Esophagus squamous epithelium (tissue), 5 donors: ENCODE measurements around the gene SLC66A3. TPM values are rescaled to one million over a fixed set of nuclear protein-coding genes. Genes with fewer than 3 reads are reported as not detected.

ENCODE experiments used
- DNase-seq: peaks from one replicate; lab custom pipeline; 2025; lab: John Stamatoyannopoulos, UW
- H3K27ac ChIP-seq, 4 donors: fragments of 200-600 bp; sonication (generic); one replicate each; pipeline ENCODE4 v1.5.1; 2016 to 2019; ENCODE audit warnings: mild to moderate bottlenecking in 1 of 4
- H3K27me3 ChIP-seq, 4 donors: fragments of 200-600 bp; sonication (generic); 1 replicate in 3 of 4; 2 replicates in 1 of 4; pipeline versions ENCODE4 v1.5.1 to v1.6.0; 2017 to 2021; ENCODE audit warnings: antibody characterized with exemption in 1 of 4
- H3K36me3 ChIP-seq, 3 donors: fragments of 200-600 bp; sonication (generic); one replicate each; pipeline ENCODE4 v1.5.1; 2016 to 2019
- H3K4me1 ChIP-seq, 3 donors: fragments of 200-600 bp; sonication (generic); one replicate each; pipeline ENCODE4 v1.5.1; 2017 to 2019
- H3K4me3 ChIP-seq, 4 donors: fragments of 200-600 bp; sonication (generic); 1 replicate in 3 of 4; 2 replicates in 1 of 4; pipeline ENCODE4 v1.5.1; 2016 to 2019; ENCODE audit warnings: mild to moderate bottlenecking in 2 of 4, moderate library complexity in 1 of 4
- H3K9me3 ChIP-seq, 3 donors: fragments of 200-600 bp; sonication (generic); one replicate each; pipeline ENCODE4 v1.5.1; 2016 to 2019
- CTCF ChIP-seq, 6 experiments: fragments of 450-650 bp in 4 of 6; fragments of 200-600 bp in 2 of 6; sonication (generic) in 2 of 6; IDR thresholded peaks; one replicate each; pipeline ENCODE4 v1.5.1; 2016 to 2019; ENCODE audit warnings: antibody characterized with exemption in 6 of 6, mild to moderate bottlenecking in 4 of 6, moderate library complexity in 4 of 6
- POLR2A ChIP-seq, 4 donors: fragments of 450-650 bp; IDR thresholded peaks; one replicate each; pipeline ENCODE4 v1.6.1; 2017; ENCODE audit warnings: antibody characterized with exemption in 4 of 4, mild to moderate bottlenecking in 4 of 4, moderate library complexity in 3 of 4
- WGBS, 2 donors: methylation state at CpG; one replicate each; pipeline ENCODE4 v1.1.5; 2018; 5-methylcytosine and 5-hydroxymethylcytosine counted together
- intact Hi-C: fragments of 100-400 bp; cut with DNase I; formaldehyde crosslinking; loops from one replicate; pipeline ENCODE4 v1.15.0; 2022
- total RNA-seq, 4 donors: library from RNA; depleted of rRNA; stranded (reverse); fragments of >200 nt; gene quantifications; one replicate each; pipeline ENCODE4 v1.1.0, GENCODE V29; 2016
- donor health status: DM: yes; HTN: yes; CAD: no.

SLC66A3 gene
- 10 to 100 TPM; 15.6 to 27.8 (median 20.2) TPM for total RNA-seq

- Histone ChIP-seq H3K9me3 (no peaks in the 10 kb centered on the region), H3K36me3 (no peaks in the 10 kb centered on the region), H3K4me3 (peak within 1 kb of the TSS; percentile 64 to 97 (median 76)), H3K4me1 (peaks cover 13 to 22% (median 21%) of the 10 kb centered on the region in 3 donors), H3K27me3 (no peaks in the 10 kb centered on the region), H3K27ac (peak within 1 kb of the TSS; percentile 87 to 96 (median 92))
- intact Hi-C loops, result no loop called here
- 11 to 20% methylated on average over 1 to 5 of the region's 71 CpGs for WGBS, 2 donors
- TF ChIP-seq POLR2A (IDR thresholded peaks at IDR 0.05) (peak in 2 of 4 donors; percentile 84 to 91), CTCF (IDR thresholded peaks at IDR 0.05) (peak in 2 of 6 experiments; percentile 15 to 19)
- DNase-seq, result no peak
Observed at GRCh38 chr2:11155381-11156035, at the start of gene SLC66A3. Gene SLC66A3, plus strand, starts transcription at chr2:11155467. Its CDS starts 80 bp downstream, at chr2:11155547.

GRCh38 chr2:11109002-11109401 is 46.3 kb upstream of the SLC66A3 start:
- Histone ChIP-seq H3K27ac (no peak overlapping the region), H3K4me1 (no peaks in the 10 kb centered on the region), H3K9me3 (no peaks in the 10 kb centered on the region), H3K36me3 (no peaks in the 10 kb centered on the region), H3K27me3 (peaks cover 0 to 21% (median 0%) of the 10 kb centered on the region in 4 donors), H3K4me3 (no peak overlapping the region)
- intact Hi-C loops, result no loop called here
- TF ChIP-seq POLR2A (IDR thresholded peaks at IDR 0.05) (no peak), CTCF (IDR thresholded peaks at IDR 0.05) (no peak)
- DNase-seq, result no peak
- WGBS, 2 donors, result 87 to 89% methylated on average over 2 of the region's 2 CpGs

GRCh38 chr2:11112870-11113428 is 42.3 kb upstream of the SLC66A3 start:
- Histone ChIP-seq H3K27ac (no peak overlapping the region), H3K36me3 (no peaks in the 10 kb centered on the region), H3K4me3 (no peak overlapping the region), H3K4me1 (peaks cover 0 to 8% (median 0%) of the 10 kb centered on the region in 3 donors), H3K9me3 (no peaks in the 10 kb centered on the region), H3K27me3 (peaks cover 0 to 11% (median 0%) of the 10 kb centered on the region in 4 donors)
- no peak for DNase-seq
- intact Hi-C loops, result no loop called here
- 85 to 90% methylated on average over 9 of the region's 9 CpGs for WGBS, 2 donors
- TF ChIP-seq CTCF (IDR thresholded peaks at IDR 0.05), result no peak
- no peak for TF ChIP-seq POLR2A (IDR thresholded peaks at IDR 0.05)

- intact Hi-C loops, result no loop called here
- TF ChIP-seq CTCF (IDR thresholded peaks at IDR 0.05), result no peak
- TF ChIP-seq POLR2A (IDR thresholded peaks at IDR 0.05), result no peak
- no peaks in the 10 kb centered on the region for H3K27me3 ChIP-seq
- WGBS, 2 donors, result 75 to 92% methylated on average over 2 to 4 of the region's 6 CpGs
- H3K4me1 ChIP-seq, result peaks cover 0 to 22% (median 0%) of the 10 kb centered on the region in 3 donors
- H3K36me3 ChIP-seq, result no peaks in the 10 kb centered on the region
- no peak overlapping the region for H3K27ac ChIP-seq
- no peak overlapping the region for H3K4me3 ChIP-seq
- DNase-seq, result no peak
- H3K9me3 ChIP-seq, result no peaks in the 10 kb centered on the region
Observed at GRCh38 chr2:11117776-11118175, 37.5 kb upstream of the SLC66A3 start.

GRCh38 chr2:11118761-11119160 is 36.5 kb upstream of the SLC66A3 start:
- 56 to 81% methylated on average over 3 of the region's 3 CpGs for WGBS, 2 donors

More at GRCh38 chr2:11118761-11119160, 36.5 kb upstream of the SLC66A3 start:
- no peak for DNase-seq
- H3K4me1 ChIP-seq, result peaks cover 0 to 22% (median 0%) of the 10 kb centered on the region in 3 donors
- H3K4me3 ChIP-seq, result no peak overlapping the region
- no peak overlapping the region for H3K27ac ChIP-seq
- TF ChIP-seq POLR2A (IDR thresholded peaks at IDR 0.05) (no peak), CTCF (IDR thresholded peaks at IDR 0.05) (no peak)
- intact Hi-C loops, result no loop called here
- H3K9me3 ChIP-seq, result no peaks in the 10 kb centered on the region
- H3K36me3 ChIP-seq, result no peaks in the 10 kb centered on the region
- peaks cover 0 to 8% (median 0%) of the 10 kb centered on the region in 4 donors for H3K27me3 ChIP-seq
